MCF 10A (cell line): ENCODE measurements around the gene PTPN2. TPM values are rescaled to one million over a fixed set of nuclear protein-coding genes. Genes with fewer than 3 reads are reported as not detected.

Experiments used
- BruUV-seq: library from RNA; stranded (reverse); fragments of 400-500 nt; replicated peaks from 2 replicates; lab custom pipeline; 2021; lab: Mats Ljungman, UMichigan
- CTCF ChIA-PET: fragments of 300-600 bp; sonication (Branson Sonifier 250); formaldehyde crosslinking; extraction: SDS; loops from one replicate; lab custom pipeline; 2021; ENCODE audit warnings: antibody characterized with exemption, inconsistent platforms; lab: Yijun Ruan, JAX
- POLR2A ChIA-PET: fragments of 300-600, 350-650 bp; sonication (Branson Sonifier 250); formaldehyde crosslinking; extraction: SDS; loops from one replicate; lab custom pipeline; 2020; ENCODE audit warnings: antibody characterized with exemption, inconsistent platforms; lab: Yijun Ruan, JAX
- DNase-seq: peaks from one replicate; pipeline ENCODE4 v3.0.0-alpha.2; 2018; ENCODE audit not compliant: unreplicated experiment
- H3K27ac Mint-ChIP-seq: one replicate; pipeline ENCODE4 v1.8.0; 2022; ENCODE audit warnings: mild to moderate bottlenecking, low read depth, mixed read lengths; ENCODE audit not compliant: unreplicated experiment
- H3K27me3 Mint-ChIP-seq: one replicate; pipeline ENCODE4 v1.8.0; 2022; ENCODE audit warnings: mixed read lengths; ENCODE audit not compliant: insufficient read depth, unreplicated experiment
- H3K36me3 Mint-ChIP-seq: one replicate; pipeline ENCODE4 v1.8.0; 2022; ENCODE audit warnings: mild to moderate bottlenecking, moderate library complexity, mixed read lengths; ENCODE audit not compliant: insufficient read depth, unreplicated experiment
- H3K4me1 Mint-ChIP-seq: one replicate; pipeline ENCODE4 v1.8.0; 2022; ENCODE audit warnings: mixed read lengths; ENCODE audit not compliant: insufficient read depth, unreplicated experiment
- H3K4me3 Mint-ChIP-seq: one replicate; pipeline ENCODE4 v1.8.0; 2022; ENCODE audit warnings: mild to moderate bottlenecking, moderate library complexity, mixed read lengths; ENCODE audit not compliant: unreplicated experiment
- H3K9me3 Mint-ChIP-seq: one replicate; pipeline ENCODE4 v1.8.0; 2022; ENCODE audit warnings: mixed read lengths; ENCODE audit not compliant: unreplicated experiment
- intact Hi-C: fragments of 100-400 bp; cut with micrococcal nuclease; formaldehyde crosslinking; loops from 2 replicates; pipeline ENCODE4 v1.14.1; 2022
- total RNA-seq: library from RNA; stranded (reverse); gene quantifications from 2 replicates; pipeline ENCODE4 v1.2.3, GENCODE V29; 2022
- TF ChIP-seq, protein P1 (sequence below): fragments of 200-600 bp; IDR thresholded peaks from one replicate; pipeline ENCODE4 v1.8.0; 2022; ENCODE audit warnings: antibody characterized with exemption, mild to moderate bottlenecking; ENCODE audit not compliant: unreplicated experiment

The PTPN2 gene
- total RNA-seq, 1 experiment from 2014 or later = 75.2 TPM

DNA sequence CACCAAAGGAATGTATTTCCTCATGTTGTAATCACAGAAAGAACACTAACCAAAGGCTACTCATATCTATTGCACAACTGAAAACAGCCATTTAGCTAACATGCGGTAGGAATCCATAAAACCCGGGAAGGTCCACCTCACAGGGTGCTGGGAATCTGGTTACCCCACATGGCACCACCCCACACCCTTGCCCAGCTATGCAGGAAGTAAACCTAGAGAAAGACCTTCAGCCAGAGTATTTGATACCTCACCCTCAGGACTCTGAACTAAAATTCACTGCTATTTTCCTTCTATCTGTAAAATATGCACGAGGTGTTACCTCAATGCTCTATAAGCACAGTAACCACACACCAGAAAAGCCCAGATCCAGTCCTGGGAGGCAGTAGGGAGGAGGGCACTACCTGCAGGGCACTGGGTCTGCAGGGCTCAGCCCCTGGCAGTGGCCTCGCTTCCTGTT, 45.8 kb downstream of the PTPN2 start:
- no TSS peak for BruUV-seq
- intact Hi-C loops = loop anchor here (2.0 kb wide), 1 partner anchor 45 kb away; no protein-coding TSS in a partner anchor
- Mint-ChIP-seq H3K4me1 (peaks cover 36% of the 10 kb centered on the region), H3K27ac (peak overlapping the region; percentile 87), H3K9me3 (no peaks in the 10 kb centered on the region), H3K27me3 (no peaks in the 10 kb centered on the region), H3K4me3 (peak overlapping the region; percentile 64), H3K36me3 (peaks cover 43% of the 10 kb centered on the region)
- CTCF ChIA-PET = interaction anchor here (1.0 kb wide), 1 partner anchor 54 kb away, joined by 3 read pairs; no protein-coding TSS in a partner anchor
- POLR2A ChIA-PET = interaction anchor here (0.6 to 1.5 kb wide), 15 partner anchors 9 to 1094 kb away, joined by 3 to 34 read pairs (median 3); partner anchors contain the start of genes CEP192 and PTPN2
- TF ChIP-seq, protein P1, sequence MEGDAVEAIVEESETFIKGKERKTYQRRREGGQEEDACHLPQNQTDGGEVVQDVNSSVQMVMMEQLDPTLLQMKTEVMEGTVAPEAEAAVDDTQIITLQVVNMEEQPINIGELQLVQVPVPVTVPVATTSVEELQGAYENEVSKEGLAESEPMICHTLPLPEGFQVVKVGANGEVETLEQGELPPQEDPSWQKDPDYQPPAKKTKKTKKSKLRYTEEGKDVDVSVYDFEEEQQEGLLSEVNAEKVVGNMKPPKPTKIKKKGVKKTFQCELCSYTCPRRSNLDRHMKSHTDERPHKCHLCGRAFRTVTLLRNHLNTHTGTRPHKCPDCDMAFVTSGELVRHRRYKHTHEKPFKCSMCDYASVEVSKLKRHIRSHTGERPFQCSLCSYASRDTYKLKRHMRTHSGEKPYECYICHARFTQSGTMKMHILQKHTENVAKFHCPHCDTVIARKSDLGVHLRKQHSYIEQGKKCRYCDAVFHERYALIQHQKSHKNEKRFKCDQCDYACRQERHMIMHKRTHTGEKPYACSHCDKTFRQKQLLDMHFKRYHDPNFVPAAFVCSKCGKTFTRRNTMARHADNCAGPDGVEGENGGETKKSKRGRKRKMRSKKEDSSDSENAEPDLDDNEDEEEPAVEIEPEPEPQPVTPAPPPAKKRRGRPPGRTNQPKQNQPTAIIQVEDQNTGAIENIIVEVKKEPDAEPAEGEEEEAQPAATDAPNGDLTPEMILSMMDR = no peak
- DNase-seq = peak; percentile 97

DNA sequence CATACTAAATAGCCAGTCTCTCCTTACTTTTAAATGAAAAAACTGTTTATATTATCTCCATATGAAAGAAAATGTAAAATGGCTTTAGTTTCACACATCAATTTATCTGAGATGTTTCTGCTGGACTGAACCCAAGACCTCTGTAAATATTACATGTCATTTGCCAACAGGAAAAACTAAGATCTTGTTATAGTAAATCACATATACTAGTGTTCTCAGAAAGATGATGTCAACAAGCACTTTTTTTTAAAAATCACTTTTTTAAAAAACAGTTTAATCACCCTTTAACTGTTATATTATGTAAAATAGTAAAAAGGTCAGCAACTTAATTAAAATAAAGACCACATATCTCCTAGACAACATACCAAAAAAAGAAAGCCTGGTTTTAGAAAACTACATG, 46.3 kb downstream of the PTPN2 start:
- POLR2A ChIA-PET = interaction anchor here (0.7 to 1.5 kb wide), 11 partner anchors 9 to 94 kb away, joined by 3 to 34 read pairs (median 5); partner anchors contain the start of gene PTPN2

DNA sequence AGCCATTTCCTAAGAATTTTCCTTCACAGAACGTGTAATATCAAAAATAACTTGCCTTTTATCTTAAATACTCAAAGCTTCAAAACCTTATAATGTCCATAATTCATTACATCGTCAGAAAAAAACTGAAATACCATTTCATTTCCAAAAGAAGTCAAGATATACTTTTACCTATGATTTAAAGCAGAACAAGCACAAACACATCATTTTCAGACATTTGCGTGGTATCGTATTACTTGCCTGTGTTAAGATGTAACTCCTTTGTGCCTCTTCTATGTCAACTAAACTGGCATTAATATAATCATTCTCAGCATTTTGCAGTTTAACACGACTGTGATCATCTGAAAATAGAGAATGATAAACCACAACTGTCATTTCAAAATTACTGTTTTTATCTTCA, 47.5 kb downstream of the PTPN2 start:
- Mint-ChIP-seq H3K27me3 (no peaks in the 10 kb centered on the region), H3K27ac (no peak overlapping the region), H3K9me3 (no peaks in the 10 kb centered on the region), H3K4me3 (no peak overlapping the region), H3K36me3 (peaks cover 41% of the 10 kb centered on the region), H3K4me1 (peaks cover 36% of the 10 kb centered on the region)
- intact Hi-C loops = no loop called here
- ChIA-PET POLR2A (interaction anchor here (0.7 to 1.4 kb wide), 4 partner anchors 11 to 209 kb away, joined by 3 to 8 read pairs (median 4); partner anchors contain the start of gene PTPN2), CTCF (interaction anchor here (0.6 to 0.9 kb wide), 2 partner anchors 16 to 57 kb away, joined by 3 to 6 read pairs; no protein-coding TSS in a partner anchor)
- DNase-seq = no peak
- BruUV-seq = no TSS peak
- TF ChIP-seq, protein P1 = no peak

More for the DNA sequence above, 46.3 kb downstream of the PTPN2 start:
- Mint-ChIP-seq H3K36me3 (peaks cover 47% of the 10 kb centered on the region), H3K27me3 (no peaks in the 10 kb centered on the region), H3K9me3 (no peaks in the 10 kb centered on the region), H3K4me3 (peak overlapping the region; percentile 64), H3K4me1 (peaks cover 36% of the 10 kb centered on the region), H3K27ac (peak overlapping the region; percentile 87)
- TF ChIP-seq, protein P1 = no peak
- intact Hi-C loops = loop anchor here (2.0 kb wide), 1 partner anchor 45 kb away; no protein-coding TSS in a partner anchor
- BruUV-seq = TSS peak; percentile 63
- DNase-seq = peak; percentile 40
- CTCF ChIA-PET = no interaction called here
